DMS79 (cell line): ENCODE results near the gene ABHD16B.
"Not testable (repeated sequence)": the region's sequence is repeated elsewhere in the genome, so short reads cannot be mapped to it uniquely, and the experiment has no call there.

Experiments
- DNase-seq: peaks from one replicate; lab custom pipeline; 2025; lab: John Stamatoyannopoulos, UW

ABHD16B gene

GRCh38 chr20:63835021-63835858 is 26.1 kb upstream of the ABHD16B start:
- peak; percentile 94 for DNase-seq

DNA sequence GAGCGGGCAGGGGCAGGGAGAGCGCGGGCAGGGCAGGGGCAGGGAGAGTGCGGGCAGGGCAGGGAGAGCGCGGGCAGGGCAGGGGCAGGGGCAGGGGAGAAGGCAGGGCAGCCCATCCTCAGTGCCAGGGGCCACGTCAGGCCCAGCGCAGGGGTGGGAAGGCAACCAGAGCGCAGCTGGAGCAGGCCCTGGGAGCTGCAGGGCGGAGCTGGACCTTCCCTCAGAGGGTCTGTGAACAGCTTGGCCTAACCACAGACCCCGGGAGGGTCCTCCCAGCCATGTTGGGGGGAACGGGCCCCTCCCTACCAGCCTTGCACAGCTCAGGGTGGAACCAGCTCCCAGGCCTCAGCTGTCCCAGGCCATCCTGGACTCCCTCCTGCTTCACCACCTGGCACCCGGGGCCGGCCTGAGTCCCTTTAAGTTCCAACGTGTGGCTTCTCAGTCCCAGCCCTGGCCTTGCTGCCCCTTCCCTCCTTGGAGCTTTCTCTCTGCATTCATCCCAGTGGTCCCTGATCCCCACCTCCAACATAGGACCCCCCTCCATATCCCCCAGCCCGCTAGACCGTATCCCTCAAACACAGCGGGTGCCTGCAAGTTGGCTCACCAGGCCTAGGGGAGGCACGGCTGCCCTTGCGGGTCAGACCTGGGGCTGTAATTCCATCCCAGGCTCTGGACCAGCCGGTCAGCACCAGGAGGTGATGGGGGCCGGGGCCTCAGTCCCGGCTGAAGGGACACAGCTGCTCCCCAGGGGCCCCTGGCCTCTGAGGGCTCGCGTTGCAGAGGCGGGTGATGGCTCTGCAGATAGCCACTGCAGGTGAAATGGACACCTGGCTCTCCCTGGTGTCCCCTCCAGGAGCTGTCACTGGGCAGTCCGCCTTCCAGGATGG is 24.6 kb upstream of the ABHD16B start:
- DNase-seq: no peak

DNA sequence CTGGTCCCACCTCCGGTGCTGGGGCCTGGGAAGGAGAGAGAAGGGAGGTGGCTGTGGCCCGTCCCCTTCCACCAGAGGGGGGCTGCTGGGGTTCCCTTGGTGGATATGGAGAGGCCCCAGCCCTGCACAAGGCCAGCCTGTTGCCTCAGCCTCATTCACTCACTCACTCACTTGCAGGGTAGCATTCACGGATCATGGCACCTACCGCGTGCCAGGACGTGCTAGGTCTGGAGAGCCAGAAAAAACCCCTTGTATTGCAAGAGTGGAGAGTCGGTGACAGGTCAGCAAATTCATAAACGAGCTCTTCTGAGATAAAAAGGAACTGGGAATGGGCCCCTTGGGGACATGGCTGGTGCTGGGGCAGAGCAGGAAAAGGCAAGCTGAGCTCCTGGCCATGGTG is 23.8 kb upstream of the ABHD16B start:
- DNase-seq: peak; percentile 68

DNA sequence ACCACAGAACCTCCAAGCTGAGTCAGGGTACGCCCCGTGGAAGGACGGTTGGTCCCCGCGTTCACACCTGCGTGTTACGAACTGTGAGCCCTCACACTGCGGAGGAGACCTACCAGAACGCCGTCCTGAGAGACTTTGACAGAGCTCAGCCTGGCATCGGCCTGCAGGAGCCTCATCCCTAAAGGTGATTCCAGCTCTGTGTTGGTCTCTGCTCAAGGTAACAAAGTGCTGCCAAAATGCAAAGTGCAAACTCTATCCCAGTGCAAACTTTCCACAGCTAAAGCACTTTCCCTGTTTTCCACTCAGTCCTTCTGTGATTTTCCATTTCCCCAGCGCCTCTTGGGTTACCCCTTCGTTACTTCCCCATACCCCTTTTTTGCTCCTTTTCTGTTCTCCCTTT is 21.7 kb upstream of the ABHD16B start:
- no peak for DNase-seq

DNA sequence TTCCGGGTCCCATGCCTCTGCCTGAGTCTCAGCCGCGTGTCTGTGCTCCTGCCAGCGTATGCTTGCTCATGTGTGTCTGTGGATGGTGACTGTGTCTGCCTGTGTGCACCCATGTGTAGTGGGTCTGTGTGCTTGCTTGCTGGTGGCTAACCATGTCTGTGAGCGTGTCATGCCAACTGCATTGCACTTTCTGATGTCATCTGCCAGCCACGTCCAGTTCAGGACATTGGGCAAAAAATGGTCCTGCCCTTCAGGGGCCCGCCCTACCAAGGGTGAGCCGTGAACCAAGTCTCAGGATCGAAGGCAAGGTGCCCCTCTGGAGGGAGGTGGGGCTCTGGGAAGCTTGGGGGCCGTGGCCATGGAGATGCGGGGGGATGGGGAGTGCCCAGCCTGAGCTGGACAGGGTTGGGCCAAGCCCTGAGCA is 20.9 kb upstream of the ABHD16B start:
- DNase-seq: no peak

GRCh38 chr20:63842258-63842657 is 19.0 kb upstream of the ABHD16B start:
- no peak for DNase-seq

DNA sequence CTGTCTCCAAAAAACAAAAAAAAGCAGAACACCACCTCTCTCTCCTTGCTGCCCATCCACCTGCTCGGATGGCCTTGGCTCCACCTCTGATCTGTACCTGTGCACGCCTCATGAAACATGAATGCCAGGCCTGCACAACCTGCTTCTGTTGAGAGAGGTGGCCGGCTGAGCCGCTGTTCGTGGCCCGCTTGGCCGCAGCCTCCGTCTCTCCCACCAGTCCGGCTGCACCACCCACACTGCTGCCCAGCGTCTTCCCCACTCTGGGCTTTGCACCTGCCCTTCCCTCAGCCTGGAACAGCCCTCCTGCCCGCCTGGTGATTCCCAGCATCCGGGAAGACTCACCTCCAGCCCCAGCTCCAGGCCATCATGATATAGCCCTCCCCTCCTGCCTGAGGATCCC is 18.1 kb upstream of the ABHD16B start:
- DNase-seq: peak; percentile 41

DNA sequence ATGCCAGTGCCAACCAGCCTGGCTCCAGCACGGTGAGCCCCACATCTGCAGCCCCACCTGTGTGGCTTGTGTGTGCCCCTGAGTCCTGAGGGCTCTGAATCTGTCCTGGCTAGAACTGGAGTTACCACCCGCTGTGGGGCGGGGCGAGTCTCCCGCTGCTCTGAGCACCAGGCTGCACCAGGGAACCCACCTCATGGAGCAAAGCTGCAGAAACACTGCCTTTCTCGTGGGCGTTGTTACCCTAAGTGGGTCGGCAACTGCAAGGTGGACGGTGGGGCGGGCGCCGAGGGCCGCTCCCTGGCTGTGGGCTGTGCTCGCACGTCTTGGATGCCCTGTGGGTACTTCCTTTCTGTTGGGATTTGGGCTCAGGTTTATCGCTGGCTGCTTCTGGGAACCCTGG is 17.5 kb upstream of the ABHD16B start:
- no peak for DNase-seq

GRCh38 chr20:63844511-63844991 is 16.7 kb upstream of the ABHD16B start:
- DNase-seq: no peak

DNA sequence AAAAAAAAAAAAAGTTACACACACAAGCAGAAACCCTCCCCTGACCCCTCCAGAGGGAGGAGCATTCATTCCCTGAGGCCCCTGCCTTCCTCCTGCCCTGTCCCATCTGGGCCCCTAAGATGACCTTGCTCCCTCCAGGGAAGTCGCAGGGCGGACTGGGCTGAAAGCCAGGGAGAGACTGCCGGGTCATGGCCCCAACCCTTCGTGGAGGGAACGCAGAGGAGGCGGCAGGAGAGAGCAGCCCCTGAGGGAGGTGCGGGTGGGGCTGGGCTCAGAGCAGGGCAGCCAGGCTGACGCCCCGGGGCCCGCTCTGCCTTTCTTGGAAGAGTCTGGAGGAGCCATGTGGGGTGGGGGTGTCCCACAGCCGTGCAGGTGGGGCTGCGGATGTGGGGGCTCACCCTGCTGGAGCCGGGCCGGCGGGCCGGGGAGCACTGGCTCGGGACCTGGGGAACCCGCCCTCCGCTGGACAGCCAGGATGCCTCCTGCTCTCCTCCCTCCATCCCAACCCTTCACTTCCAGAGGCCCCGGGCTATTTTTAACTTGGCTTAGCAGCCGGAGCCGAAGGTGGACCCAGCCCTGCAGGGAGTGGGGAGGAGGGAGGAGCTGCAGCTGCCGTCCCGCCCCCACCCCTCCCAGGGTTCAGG is 15.0 kb upstream of the ABHD16B start:
- no peak for DNase-seq

- no peak for DNase-seq
These were observed 14.4 kb upstream of the ABHD16B start for GRCh38 chr20:63846888-63847236.

GRCh38 chr20:63847237-63848002 is 13.9 kb upstream of the ABHD16B start:
- no peak for DNase-seq

DNA sequence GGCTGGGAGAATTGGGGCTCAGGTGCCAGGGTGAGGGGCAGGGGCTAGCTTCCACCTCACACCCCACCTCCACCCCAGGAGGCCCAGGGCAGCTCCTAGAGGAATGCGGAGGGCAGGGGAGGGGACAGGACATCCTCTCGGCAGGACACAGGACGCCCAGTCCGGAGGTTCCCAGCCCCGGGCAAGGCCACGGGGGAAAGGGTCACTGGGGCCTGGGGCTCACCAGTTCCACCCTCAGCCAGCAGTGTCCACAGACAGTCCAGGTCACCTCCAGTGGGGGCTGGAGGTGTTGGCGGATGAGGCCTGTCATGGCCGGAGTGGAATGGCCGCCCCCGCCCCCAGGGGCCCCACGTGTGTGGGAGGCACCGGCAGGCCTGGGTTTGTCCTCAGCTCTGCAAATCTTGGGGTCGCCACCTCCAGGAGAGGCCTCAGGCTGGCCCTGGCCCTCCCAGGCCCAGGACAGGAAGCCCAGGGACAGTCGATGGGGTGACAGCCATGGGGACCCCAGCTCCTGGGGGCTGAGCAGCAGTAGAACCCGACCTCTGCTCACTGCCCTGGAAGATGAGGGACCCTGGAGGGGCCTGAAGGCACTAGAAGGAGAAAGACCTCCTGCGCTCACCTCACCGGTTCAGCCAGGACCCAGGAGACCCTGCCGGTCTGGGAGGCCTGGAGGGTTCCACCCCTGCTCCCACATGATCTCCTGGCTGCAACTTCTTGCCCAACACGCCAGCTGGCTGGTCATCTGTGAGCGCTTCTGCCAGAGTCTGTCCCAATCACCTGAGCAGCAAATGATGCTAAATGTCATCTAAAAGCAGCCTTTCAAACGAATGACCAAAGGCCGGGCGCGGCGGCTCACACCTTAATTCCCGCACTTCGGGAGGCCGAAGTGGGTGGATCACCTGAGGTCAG is 13.0 kb upstream of the ABHD16B start:
- no peak for DNase-seq

DNA sequence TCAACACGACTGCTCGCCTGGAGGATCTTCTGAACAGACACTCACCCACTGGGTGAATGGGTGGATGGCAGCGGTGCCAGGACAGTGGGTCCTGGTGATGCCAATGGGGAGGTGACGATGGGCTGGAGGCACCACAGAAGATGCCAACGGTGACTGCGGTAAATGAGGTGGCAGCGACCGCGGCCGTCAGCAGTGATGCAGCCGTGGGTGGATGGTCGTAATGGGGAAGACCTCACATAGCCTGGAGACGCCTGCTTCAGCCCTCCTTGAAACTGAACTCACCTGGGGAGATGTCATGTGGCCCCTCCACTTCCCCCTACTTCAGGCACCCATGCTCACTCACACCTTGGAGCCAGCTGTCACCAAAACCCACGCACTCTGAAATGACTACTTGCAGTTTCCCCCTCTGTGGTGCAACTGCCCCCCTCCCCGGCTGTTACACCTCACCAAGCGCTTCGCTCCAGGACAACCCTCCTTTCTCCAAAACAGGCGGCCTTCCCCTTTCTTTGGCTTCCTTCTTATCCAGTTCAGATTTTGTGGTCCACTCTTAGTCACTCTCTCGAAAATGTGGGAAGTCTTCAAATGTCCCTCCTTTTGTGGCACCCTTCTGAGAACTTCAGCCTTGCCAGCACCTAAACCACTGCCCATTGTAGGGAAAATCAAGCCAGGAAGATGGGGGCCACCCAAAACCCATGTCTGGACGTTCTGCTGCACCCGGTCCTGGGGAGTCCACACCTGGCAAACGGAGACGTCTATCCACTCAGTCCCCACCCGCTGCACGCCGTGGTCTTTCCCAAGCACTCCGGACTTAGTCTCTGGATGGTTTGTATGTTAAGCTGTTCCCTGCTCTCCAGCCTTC is 10.4 kb upstream of the ABHD16B start:
- no peak for DNase-seq

DNA sequence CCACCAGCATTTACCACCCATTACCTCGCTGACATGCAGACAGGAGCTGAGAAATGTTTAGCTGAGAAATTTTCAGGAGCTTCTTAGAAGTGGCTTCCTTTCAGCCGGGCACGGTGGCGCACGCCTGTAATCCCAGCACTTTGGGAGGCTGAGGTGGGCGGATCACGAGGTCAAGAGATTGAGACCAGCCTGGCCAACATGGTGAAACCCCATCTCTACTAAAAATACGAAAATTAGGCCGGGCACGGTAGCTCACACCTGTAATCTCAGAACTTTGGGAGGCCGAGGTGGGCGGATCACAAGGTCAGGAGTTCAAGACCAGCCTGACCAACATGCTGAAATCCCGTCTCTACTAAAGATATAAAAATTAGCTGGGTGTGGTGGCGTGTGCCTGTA is 9.8 kb upstream of the ABHD16B start:
- not testable (repeated sequence) for DNase-seq

GRCh38 chr20:63853733-63854068 is 7.6 kb upstream of the ABHD16B start:
- not testable (repeated sequence) for DNase-seq

DNA sequence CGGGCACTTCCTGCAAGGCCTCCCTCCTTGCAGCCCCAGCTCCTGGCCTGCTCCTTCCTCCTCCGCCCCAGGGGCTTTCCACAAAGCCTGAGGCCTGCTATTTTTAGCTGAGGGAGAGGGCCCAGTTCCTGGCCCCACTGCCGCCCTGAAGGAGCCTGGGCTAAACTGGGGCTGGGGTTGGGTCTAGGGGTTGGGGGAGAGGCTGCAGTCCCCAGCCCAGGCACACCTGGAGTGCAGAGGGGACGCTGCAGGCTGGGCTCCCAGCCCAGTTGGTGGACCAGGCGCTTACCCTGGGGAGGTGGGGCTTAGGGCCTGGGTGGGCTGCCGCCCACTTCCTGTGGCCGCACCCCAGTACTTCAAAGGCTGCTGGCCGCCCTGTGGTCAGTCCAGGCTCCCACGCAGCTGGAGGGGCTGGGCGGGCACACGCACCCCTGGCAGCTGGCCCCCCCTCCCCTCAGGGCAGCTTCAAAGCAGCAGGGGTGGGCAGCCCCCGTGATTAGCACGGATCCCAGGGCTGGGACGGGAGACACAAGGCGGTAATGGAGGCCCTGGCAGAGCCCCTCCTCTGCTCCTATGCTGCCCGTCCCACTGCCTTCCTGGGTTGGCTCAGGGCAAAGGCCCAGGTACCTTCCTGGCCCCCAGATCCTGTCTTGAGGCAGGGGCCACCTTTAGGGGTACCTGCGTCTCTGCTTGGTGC is 7.1 kb upstream of the ABHD16B start:
- DNase-seq: no peak

DNA sequence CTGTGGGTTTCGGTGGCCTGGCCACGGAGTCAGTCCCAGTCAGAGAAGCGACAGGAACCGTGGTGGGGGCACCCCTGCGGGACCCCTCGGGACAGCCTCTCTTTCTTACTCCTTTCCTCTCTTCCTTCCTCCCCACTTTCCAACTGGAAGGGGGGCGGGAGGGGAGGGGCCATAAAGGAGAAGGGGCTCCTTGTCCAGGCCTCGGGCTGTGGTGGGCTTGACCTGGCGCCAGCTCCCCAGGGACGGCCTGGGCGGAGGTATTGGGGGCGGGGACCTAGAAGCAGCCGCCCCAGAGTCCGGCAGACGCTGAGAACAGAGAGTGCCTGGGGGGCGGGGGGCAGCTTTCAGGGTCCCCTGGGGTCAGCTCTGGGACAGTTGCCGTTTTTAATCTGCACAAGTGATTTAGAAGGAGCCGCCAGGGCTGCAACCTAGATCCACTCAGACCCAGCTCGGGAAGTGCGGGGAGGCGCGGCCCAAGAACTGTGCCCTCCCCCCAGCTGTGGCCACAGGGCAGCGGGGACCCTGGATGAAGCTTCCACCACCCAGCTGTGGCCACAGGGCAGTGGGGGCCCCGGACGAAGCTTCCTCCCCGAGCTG is 6.4 kb upstream of the ABHD16B start:
- no peak for DNase-seq
